ENCODE data around the gene MLF1. TPM values are rescaled to one million over a fixed set of nuclear protein-coding genes. Genes with fewer than 3 reads are reported as not detected.
A peak's percentile ranks its signal among the peaks of the same experiment; 100 is the strongest.

Gene MLF1
- total RNA-seq, 1 experiment from 2014 or later: 11.9 TPM

DNA sequence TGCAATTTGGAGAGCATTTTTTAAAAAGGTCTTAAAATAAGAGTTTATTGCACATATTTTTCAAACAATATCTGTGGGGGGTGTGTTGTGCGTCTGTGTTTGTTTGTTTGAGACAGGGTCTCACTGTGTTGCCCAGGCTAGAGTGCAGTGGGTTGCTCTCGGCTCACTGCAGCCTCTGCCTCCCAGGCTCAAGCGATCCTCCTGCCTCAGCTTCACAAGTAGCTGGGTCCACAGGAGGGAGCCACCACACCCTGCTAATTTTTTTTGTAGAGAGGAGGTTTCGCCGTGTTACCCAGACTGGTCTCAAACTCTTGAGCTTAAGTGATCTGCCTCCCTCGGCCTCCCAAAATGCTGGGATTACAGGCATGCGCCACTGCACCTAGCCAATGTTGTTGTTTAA is 2.7 kb downstream of the MLF1 start:
- Histone ChIP-seq H3K4me2 (ENCODE audit: low read length) (no peak overlapping the region), H3K4me3 (ENCODE audit: low read length) (no peak overlapping the region), H3K27me3 (ENCODE audit: low read length) (no peaks in the 10 kb centered on the region), H3K79me2 (ENCODE audit: low read length) (no peaks in the 10 kb centered on the region), H3K9ac (ENCODE audit: low read length) (no peak overlapping the region), H3K4me1 (ENCODE audit: insufficient read depth, low read length) (peaks cover 5% of the 10 kb centered on the region; the same call in 1 of the 2 replicates), H3F3A (ENCODE audit: low read length, unreplicated experiment) (no peaks in the 10 kb centered on the region), H4K20me1 (ENCODE audit: low read length) (0 out of 2 replicates have a peak, but pooled peaks cover 4% of the 10 kb centered on the region), H3K27ac (ENCODE audit: low read length) (no peak overlapping the region), H3K9me2 (replicated peaks; ENCODE audit: low read length) (no peaks in the 10 kb centered on the region), H3K36me3 (ENCODE audit: low read depth, low read length) (no peaks in the 10 kb centered on the region), H2AFZ (ENCODE audit: low read length) (no peak overlapping the region), H3K9me3 (ENCODE audit: low read length) (no peaks in the 10 kb centered on the region)
- BruUV-seq (replicated peaks): no TSS peak
- DNase-seq: peak; percentile 16
- ChIA-PET POLR2A (ENCODE audit: unreplicated experiment) (no interaction called here), CTCF (interaction anchor here (0.7 kb wide), 1 partner anchor 787 kb away, joined by 3 read pairs; no protein-coding TSS in a partner anchor)
- intact Hi-C loops (cut with micrococcal nuclease): loop anchor here (5.0 kb wide), 1 partner anchor 69 kb away; the partner anchor contains the start of gene GFM1
- TF ChIP-seq EZH2phosphoT487 (IDR thresholded peaks at IDR 0.05; ENCODE audit: borderline replicate concordance, low read length) (no peak), EZH2 (IDR thresholded peaks at IDR 0.05; ENCODE audit: low read length, unreplicated experiment) (no peak)
- TF ChIP-seq, protein P1, sequence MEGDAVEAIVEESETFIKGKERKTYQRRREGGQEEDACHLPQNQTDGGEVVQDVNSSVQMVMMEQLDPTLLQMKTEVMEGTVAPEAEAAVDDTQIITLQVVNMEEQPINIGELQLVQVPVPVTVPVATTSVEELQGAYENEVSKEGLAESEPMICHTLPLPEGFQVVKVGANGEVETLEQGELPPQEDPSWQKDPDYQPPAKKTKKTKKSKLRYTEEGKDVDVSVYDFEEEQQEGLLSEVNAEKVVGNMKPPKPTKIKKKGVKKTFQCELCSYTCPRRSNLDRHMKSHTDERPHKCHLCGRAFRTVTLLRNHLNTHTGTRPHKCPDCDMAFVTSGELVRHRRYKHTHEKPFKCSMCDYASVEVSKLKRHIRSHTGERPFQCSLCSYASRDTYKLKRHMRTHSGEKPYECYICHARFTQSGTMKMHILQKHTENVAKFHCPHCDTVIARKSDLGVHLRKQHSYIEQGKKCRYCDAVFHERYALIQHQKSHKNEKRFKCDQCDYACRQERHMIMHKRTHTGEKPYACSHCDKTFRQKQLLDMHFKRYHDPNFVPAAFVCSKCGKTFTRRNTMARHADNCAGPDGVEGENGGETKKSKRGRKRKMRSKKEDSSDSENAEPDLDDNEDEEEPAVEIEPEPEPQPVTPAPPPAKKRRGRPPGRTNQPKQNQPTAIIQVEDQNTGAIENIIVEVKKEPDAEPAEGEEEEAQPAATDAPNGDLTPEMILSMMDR (conservative IDR thresholded peaks at IDR 0.05; ENCODE audit: low read depth, low read length): no peak; the same call in 1 of the 2 replicates
- ATAC-seq: no peak

DNA sequence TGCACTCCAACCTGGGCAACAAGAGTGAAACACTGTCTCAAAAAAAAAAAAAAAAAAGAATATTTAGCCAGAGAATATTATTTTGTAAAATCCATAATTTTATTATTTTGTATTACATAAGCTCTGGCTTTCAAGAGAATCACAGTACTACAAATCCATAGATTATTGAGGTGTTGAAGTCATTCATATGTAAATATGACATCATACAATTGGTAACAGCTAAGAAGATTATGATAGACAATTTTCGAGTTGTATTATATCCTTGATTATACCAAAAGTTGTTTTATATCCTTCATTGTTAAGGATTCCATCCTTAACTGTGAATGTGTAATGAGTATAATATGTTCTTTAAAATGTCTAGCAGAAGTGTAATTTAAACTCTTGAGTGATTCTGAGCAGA is 3.7 kb downstream of the MLF1 start:
- H3K4me2 ChIP-seq (ENCODE audit: low read length): no peak overlapping the region
- BruUV-seq (replicated peaks): no TSS peak
- intact Hi-C loops (cut with micrococcal nuclease): loop anchor here (5.0 kb wide), 1 partner anchor 68 kb away; the partner anchor contains the start of gene GFM1
- H3K9ac ChIP-seq (ENCODE audit: low read length): no peak overlapping the region
- H3K9me3 ChIP-seq (ENCODE audit: low read length): no peaks in the 10 kb centered on the region
- no peaks in the 10 kb centered on the region for H3F3A ChIP-seq (ENCODE audit: low read length, unreplicated experiment)
- ChIA-PET CTCF (no interaction called here), POLR2A (ENCODE audit: unreplicated experiment) (no interaction called here)
- no peak overlapping the region for H2AFZ ChIP-seq (ENCODE audit: low read length)
- DNase-seq (no peak), ATAC-seq (no peak)
- no peaks in the 10 kb centered on the region for H3K9me2 ChIP-seq (replicated peaks; ENCODE audit: low read length)
- H3K4me1 ChIP-seq (ENCODE audit: insufficient read depth, low read length): peaks cover 5% of the 10 kb centered on the region; the same call in 1 of the 2 replicates
- H3K4me3 ChIP-seq (ENCODE audit: low read length): no peak overlapping the region
- H3K27ac ChIP-seq (ENCODE audit: low read length): no peak overlapping the region
- TF ChIP-seq, protein P1 (conservative IDR thresholded peaks at IDR 0.05; ENCODE audit: low read depth, low read length): no peak
- no peak for TF ChIP-seq EZH2phosphoT487 (IDR thresholded peaks at IDR 0.05; ENCODE audit: borderline replicate concordance, low read length)
- TF ChIP-seq EZH2 (IDR thresholded peaks at IDR 0.05; ENCODE audit: low read length, unreplicated experiment): no peak
- H3K36me3 ChIP-seq (ENCODE audit: low read depth, low read length): no peaks in the 10 kb centered on the region
- no peaks in the 10 kb centered on the region for H3K79me2 ChIP-seq (ENCODE audit: low read length)
- no peaks in the 10 kb centered on the region for H3K27me3 ChIP-seq (ENCODE audit: low read length)
- 0 out of 2 replicates have a peak, but pooled peaks cover 4% of the 10 kb centered on the region for H4K20me1 ChIP-seq (ENCODE audit: low read length)

DNA sequence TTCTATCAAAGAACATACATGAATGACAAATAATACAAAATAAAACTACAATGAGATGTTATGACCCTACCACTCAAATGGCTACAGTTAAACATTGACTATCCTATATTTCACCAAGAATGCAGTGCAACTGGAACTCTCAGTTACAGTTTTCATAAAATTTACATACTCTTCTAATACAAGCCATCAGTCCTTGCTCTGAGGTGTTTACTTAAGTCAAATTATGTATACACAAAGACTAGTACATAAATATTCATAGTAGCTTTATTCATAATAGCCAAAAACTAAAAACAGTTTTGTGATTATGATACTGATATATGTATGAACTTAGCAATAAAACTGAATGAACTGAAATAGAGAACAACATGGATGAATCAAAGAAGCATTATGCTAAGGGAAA is 19.2 kb downstream of the MLF1 start:
- Histone ChIP-seq H3K27ac (ENCODE audit: low read length) (no peak overlapping the region), H3K9me2 (replicated peaks; ENCODE audit: low read length) (no peaks in the 10 kb centered on the region), H3K4me1 (ENCODE audit: insufficient read depth, low read length) (no peaks in the 10 kb centered on the region), H3K4me3 (ENCODE audit: low read length) (no peak overlapping the region), H3K36me3 (ENCODE audit: low read depth, low read length) (no peaks in the 10 kb centered on the region), H3K9ac (ENCODE audit: low read length) (no peak overlapping the region), H3K9me3 (ENCODE audit: low read length) (no peaks in the 10 kb centered on the region), H2AFZ (ENCODE audit: low read length) (no peak overlapping the region), H3K79me2 (ENCODE audit: low read length) (no peaks in the 10 kb centered on the region), H4K20me1 (ENCODE audit: low read length) (no peaks in the 10 kb centered on the region), H3K4me2 (ENCODE audit: low read length) (no peak overlapping the region), H3F3A (ENCODE audit: low read length, unreplicated experiment) (no peaks in the 10 kb centered on the region), H3K27me3 (ENCODE audit: low read length) (no peaks in the 10 kb centered on the region)
- no peak for ATAC-seq
- intact Hi-C loops (cut with micrococcal nuclease): no loop called here
- TF ChIP-seq EZH2 (IDR thresholded peaks at IDR 0.05; ENCODE audit: low read length, unreplicated experiment) (no peak), EZH2phosphoT487 (IDR thresholded peaks at IDR 0.05; ENCODE audit: borderline replicate concordance, low read length) (no peak)
- TF ChIP-seq, protein P1 (conservative IDR thresholded peaks at IDR 0.05; ENCODE audit: low read depth, low read length): no peak
- no peak for DNase-seq
- BruUV-seq (replicated peaks): no TSS peak
- ChIA-PET CTCF (interaction anchor here (0.6 kb wide), 1 partner anchor 674 kb away, joined by 3 read pairs; no protein-coding TSS in a partner anchor), POLR2A (ENCODE audit: unreplicated experiment) (no interaction called here)

Data from PC-3 (cell line).